Memory B cell (primary cell): Measurements from ENCODE around the gene SAP30.
A peak's percentile ranks its signal among the peaks of the same experiment; 100 is the strongest.

Experiments used
- ATAC-seq: fragments of 150-1000 bp; cut with Tn5 transposase; 2 replicates; pipeline ENCODE4 v1.10.0; 2021; ENCODE audit warnings: low read depth, mild to moderate bottlenecking, moderate library complexity
- DNase-seq, 2 donors: peaks; one replicate each; pipeline ENCODE4 v3.0.0; 2022; ENCODE audit warnings: low spot score in 2 of 2
- H3K27ac Mint-ChIP-seq: one replicate; pipeline ENCODE4 v1.8.0; 2022; ENCODE audit warnings: mild to moderate bottlenecking, moderate library complexity, mixed read lengths
- H3K27me3 Mint-ChIP-seq: one replicate; pipeline ENCODE4 v1.8.0; 2022; ENCODE audit warnings: mixed read lengths
- H3K36me3 Mint-ChIP-seq: one replicate; pipeline ENCODE4 v1.8.0; 2022; ENCODE audit warnings: mild to moderate bottlenecking, mixed read lengths
- H3K4me1 Mint-ChIP-seq: one replicate; pipeline ENCODE4 v1.8.0; 2022; ENCODE audit warnings: mixed read lengths
- H3K4me3 Mint-ChIP-seq: one replicate; pipeline ENCODE4 v1.8.0; 2022; ENCODE audit warnings: mild to moderate bottlenecking, moderate library complexity, mixed read lengths
- H3K9me3 Mint-ChIP-seq: one replicate; pipeline ENCODE4 v1.8.0; 2022; ENCODE audit warnings: mixed read lengths

The SAP30 gene

GRCh38 chr4:173414456-173414855 lies 43.7 kb downstream of the SAP30 start:
- H3K27ac Mint-ChIP-seq: no peak overlapping the region
- ATAC-seq (no peak), DNase-seq (no peak)
- H3K4me1 Mint-ChIP-seq: no peaks in the 10 kb centered on the region
- no peaks in the 10 kb centered on the region for H3K27me3 Mint-ChIP-seq
- no peak overlapping the region for H3K4me3 Mint-ChIP-seq
- H3K9me3 Mint-ChIP-seq: no peaks in the 10 kb centered on the region
- H3K36me3 Mint-ChIP-seq: no peaks in the 10 kb centered on the region

DNA sequence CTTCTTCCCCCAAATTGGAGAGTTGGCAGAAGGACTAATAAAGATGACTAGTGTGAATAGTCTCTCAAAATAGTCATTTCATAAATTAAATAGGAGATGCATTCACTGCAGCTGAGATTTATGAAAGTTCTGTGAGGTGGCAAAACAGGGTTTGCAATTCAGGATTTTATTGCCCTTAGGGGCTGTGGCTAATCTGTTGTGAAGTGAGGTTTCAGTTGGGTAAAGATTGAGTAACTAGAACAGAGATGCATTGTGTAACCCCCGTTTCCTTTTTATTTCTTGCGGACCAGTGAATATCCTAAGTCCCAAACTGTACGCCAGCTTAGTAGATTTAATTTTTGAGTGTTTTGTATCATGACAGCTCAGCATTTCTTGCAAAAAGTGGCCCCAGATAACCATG lies 44.3 kb downstream of the SAP30 start:
- no peak overlapping the region for H3K4me3 Mint-ChIP-seq
- DNase-seq: no peak

DNA sequence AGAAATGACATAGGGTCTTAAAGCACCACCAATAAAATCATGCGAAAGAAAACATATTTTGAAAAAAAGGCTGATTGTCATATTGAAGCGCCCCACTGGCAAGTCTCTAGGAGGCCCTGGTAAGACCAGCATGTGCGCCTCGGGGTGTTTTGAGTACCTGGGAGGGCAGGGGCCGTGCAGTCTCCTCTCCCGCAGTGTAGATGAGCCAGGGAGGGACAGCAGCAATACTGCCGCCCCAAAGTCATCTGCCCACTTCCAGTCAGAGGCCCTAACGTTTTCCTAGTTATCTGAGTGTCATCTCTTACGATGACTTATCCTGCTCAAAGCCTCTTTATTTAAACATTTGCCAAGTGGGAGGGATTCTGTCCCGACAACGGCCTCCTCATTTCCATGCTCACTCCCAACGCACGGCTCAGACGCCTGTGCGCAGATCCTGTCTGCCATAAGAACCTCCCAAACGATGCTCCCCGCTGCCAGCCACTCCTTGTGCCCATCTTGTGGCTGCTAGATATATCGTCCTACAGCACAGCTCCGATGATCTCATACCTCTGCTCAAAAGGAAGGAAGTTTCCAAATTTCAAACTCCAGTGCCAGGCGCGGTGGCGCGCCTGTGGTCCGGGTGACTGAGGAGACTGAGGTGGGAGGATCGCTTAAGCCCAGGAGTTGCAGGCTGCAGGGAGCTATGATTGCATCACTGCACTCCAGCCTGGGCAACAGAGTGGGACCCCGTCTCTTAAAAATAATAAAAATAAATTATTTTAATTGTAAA lies 45.3 kb downstream of the SAP30 start:
- Mint-ChIP-seq H3K4me3 (no peak overlapping the region), H3K27ac (no peak overlapping the region)
- DNase-seq: no peak

More for the DNA sequence above, 44.3 kb downstream of the SAP30 start:
- no peak overlapping the region for H3K27ac Mint-ChIP-seq
- no peaks in the 10 kb centered on the region for H3K9me3 Mint-ChIP-seq
- no peaks in the 10 kb centered on the region for H3K4me1 Mint-ChIP-seq
- H3K36me3 Mint-ChIP-seq: no peaks in the 10 kb centered on the region
- no peak for ATAC-seq
- H3K27me3 Mint-ChIP-seq: no peaks in the 10 kb centered on the region

DNA sequence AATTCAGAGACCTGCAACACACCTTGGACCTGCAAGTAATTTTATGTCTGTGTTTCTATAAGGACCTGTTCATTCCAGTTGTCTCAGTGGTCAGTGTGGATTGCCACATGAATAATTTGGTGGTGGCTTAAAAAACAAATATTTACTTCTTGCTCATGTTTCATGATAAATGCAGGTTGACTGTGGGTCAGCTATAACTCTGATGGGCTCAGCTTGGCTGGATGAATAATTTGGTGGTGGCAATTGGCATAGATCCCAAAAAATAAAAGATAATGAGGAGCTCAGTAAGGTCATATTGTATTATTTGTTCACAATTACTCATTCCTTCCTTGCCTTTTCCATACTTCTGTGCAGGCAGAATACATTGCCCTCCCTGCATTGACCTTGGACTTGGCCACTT lies 47.1 kb downstream of the SAP30 start:
- ATAC-seq (no peak), DNase-seq (no peak)
- Mint-ChIP-seq H3K9me3 (no peaks in the 10 kb centered on the region), H3K4me3 (no peak overlapping the region), H3K27ac (no peak overlapping the region), H3K4me1 (no peaks in the 10 kb centered on the region), H3K36me3 (no peaks in the 10 kb centered on the region), H3K27me3 (no peaks in the 10 kb centered on the region)

More for the DNA sequence above, 45.3 kb downstream of the SAP30 start:
- Mint-ChIP-seq H3K4me1 (no peaks in the 10 kb centered on the region), H3K27me3 (no peaks in the 10 kb centered on the region), H3K9me3 (no peaks in the 10 kb centered on the region), H3K36me3 (no peaks in the 10 kb centered on the region)
- no peak for ATAC-seq

DNA sequence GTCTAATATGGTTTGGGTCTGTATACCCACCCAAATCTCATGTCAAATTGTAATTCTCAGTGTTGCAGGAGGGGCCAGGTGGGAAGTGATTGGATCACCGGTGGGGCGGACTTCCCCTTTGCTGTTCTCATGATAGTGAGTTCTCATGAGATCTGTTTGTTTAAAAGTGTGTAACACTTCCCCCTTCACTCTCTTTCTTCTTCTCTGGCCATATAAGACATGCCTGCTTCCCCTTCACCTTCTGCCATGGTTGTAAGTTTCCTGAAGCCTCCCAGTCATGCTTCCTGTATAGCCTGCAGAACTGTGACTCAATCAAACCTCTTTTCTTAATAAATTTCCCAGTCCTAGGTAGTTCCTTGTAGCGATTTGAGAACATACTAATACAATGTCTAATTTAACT lies 47.9 kb downstream of the SAP30 start:
- Mint-ChIP-seq H3K27ac (no peak overlapping the region), H3K36me3 (peaks cover under 1% of the 10 kb centered on the region), H3K4me3 (no peak overlapping the region), H3K4me1 (no peaks in the 10 kb centered on the region), H3K27me3 (no peaks in the 10 kb centered on the region), H3K9me3 (no peaks in the 10 kb centered on the region)
- ATAC-seq (peak; percentile 27), DNase-seq (no peak)

DNA sequence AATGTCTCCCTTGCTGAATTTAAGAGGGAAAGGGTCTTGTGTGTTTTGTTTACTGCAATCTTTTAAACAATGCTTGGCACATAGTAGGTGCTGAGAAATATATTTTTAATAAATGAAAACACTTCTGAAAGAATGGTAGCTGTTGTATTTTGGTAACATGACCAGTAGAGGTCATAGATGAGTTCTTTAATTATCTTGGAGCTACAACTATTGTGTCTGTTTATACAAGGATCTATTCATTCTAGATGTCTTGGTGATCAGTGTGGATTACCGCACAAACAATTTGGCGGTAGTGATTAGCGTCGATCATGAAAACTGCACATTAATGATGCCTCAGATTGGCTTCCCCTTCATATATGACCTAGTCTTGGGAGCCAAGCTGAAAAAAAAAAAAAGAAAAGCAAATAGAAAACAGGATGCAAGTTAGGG lies 49.6 kb downstream of the SAP30 start:
- peaks cover 2% of the 10 kb centered on the region for H3K36me3 Mint-ChIP-seq
- H3K27me3 Mint-ChIP-seq: no peaks in the 10 kb centered on the region
- no peak for DNase-seq
- no peaks in the 10 kb centered on the region for H3K9me3 Mint-ChIP-seq
- no peak overlapping the region for H3K4me3 Mint-ChIP-seq
- H3K27ac Mint-ChIP-seq: no peak overlapping the region
- no peak for ATAC-seq
- H3K4me1 Mint-ChIP-seq: no peaks in the 10 kb centered on the region

DNA sequence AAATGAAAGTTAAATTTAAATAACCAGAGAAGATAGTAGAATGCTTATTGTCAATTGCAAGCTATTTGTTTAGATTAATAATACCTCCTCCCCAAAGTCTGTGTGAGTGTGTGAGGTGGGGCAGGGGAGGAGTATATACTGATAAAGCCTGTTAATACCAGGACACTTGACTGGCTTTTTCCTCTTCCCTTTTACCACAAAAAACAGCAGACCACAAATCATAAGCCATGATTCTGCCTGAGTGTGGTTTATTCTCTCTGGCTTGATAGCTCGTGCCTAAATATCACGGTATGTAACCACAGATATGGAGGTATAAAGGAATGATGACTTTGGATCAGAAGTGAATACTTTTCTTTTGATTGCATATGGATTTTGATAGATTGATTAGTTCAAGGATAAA lies 50.0 kb downstream of the SAP30 start:
- H3K4me3 Mint-ChIP-seq: no peak overlapping the region
- no peak for DNase-seq
- no peaks in the 10 kb centered on the region for H3K4me1 Mint-ChIP-seq
- H3K27ac Mint-ChIP-seq: no peak overlapping the region
- no peaks in the 10 kb centered on the region for H3K27me3 Mint-ChIP-seq
- H3K9me3 Mint-ChIP-seq: no peaks in the 10 kb centered on the region
- no peak for ATAC-seq
- H3K36me3 Mint-ChIP-seq: peaks cover 2% of the 10 kb centered on the region

DNA sequence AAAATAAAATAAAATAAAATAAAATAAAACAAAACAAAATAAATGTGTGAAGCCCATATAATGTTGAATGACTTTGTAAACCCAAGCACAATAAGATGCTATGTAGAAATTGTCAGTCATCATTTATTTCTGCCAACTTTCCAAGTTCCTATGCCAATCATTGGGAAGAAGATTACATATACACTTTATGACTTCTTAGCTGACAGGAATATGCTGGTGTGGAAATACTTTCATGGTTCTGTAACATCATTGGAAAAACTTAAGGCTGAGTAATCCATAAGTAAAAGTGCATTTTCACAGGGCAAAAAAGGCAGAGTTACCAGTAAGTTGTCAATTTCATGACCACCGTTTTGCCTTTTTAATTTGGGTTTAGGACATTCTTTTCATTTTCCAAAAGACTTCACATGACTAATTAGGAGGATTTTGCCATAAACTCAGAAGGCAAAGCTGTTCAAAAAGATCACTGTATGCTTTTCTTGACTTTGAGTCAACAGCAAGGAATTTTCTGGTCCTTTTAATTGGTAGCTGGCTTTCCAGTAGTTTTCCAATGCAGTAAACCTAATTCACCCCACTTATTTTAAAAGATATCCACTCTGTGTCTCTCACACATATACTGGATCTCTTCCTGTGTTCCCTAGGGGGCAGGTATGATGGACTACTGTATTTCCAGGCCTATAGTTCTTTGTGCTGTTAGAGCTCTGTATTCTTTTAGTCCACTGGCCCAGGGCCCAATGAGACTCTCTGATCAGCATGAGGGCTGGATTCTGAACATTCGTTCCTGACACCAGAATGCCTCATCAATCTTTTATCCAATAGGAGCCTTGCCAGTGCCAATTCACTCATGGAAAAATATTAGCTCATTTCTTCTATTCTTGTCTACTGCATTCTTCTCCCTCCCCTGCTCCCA lies 54.4 kb downstream of the SAP30 start:
- no peaks in the 10 kb centered on the region for H3K9me3 Mint-ChIP-seq
- H3K27ac Mint-ChIP-seq: no peak overlapping the region
- no peaks in the 10 kb centered on the region for H3K27me3 Mint-ChIP-seq
- no peak for ATAC-seq
- H3K36me3 Mint-ChIP-seq: peaks cover 2% of the 10 kb centered on the region
- H3K4me3 Mint-ChIP-seq: no peak overlapping the region
- no peaks in the 10 kb centered on the region for H3K4me1 Mint-ChIP-seq
- DNase-seq: no peak

DNA sequence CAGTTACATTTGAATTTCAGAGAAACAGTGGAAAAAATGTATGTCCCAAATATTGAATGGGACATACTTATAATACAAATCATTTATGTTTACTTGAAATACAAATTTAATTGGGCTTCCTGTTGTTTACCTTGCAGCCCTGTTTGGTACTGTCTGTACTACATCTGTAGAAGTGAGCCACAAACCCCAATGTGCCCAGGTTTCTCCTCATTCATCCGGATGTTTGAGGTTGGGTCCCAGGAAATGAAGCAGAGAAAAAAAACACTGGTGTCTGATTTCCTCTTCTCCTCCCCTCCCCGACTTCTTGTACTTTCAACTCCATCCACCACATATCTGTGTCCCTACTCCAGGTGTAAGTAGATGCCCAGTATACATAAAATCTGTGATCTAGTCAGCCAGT lies 55.3 kb downstream of the SAP30 start:
- Mint-ChIP-seq H3K4me3 (no peak overlapping the region), H3K9me3 (no peaks in the 10 kb centered on the region), H3K27ac (no peak overlapping the region), H3K27me3 (no peaks in the 10 kb centered on the region), H3K4me1 (no peaks in the 10 kb centered on the region), H3K36me3 (peaks cover 2% of the 10 kb centered on the region)
- ATAC-seq: no peak
- no peak for DNase-seq
